Measurements from ENCODE around the gene PTH2R. TPM values are rescaled to one million over a fixed set of nuclear protein-coding genes. Genes with fewer than 3 reads are reported as not detected.

Gene PTH2R
- total and polyA plus RNA-seq, 2 of the 4 experiments (the other 2 are of a cell fraction): under 0.01 TPM; not detected in 1

DNA sequence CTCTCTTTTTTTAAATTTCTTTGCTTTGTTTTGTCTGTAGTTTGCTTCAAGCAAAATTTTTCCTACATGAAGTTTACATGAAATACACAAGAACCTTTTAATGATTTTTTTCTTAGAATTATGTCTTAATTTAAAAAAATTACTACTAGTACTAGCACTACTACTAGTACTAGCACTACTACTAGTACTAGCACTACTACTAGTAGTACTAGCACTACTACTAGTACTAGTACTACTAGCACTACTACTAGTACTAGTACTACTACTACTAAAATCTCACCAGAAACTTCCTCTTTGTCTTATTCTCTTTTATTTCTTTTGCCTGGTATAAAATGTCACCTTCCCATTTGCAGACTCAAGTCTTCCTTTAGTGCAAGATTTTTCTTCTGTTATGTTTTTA lies 71.1 kb downstream of the PTH2R start:
- no peak overlapping the region for H3K4me2 ChIP-seq (ENCODE audit: low read depth, low read length)
- H2BK15ac ChIP-seq (ENCODE audit: low read depth, low read length): no peak overlapping the region
- no peak overlapping the region for H2BK120ac ChIP-seq (ENCODE audit: low read depth, low read length)
- no peak overlapping the region for H4K5ac ChIP-seq (ENCODE audit: low read depth, low read length)
- no peak overlapping the region for H4K8ac ChIP-seq (ENCODE audit: low read depth in 2 of 2, low read length in 2 of 2)
- H4K91ac ChIP-seq (ENCODE audit: insufficient read depth, low read depth, low read length): no peak overlapping the region
- H3K14ac ChIP-seq (replicated peaks; ENCODE audit: low read depth, low read length): no peak overlapping the region
- H3K27ac ChIP-seq (ENCODE audit: insufficient read depth, low read length): no peak overlapping the region
- H3K9me1 ChIP-seq (ENCODE audit: insufficient read depth, low read length): no peaks in the 10 kb centered on the region
- no peaks in the 10 kb centered on the region for H3K79me1 ChIP-seq (ENCODE audit: low read depth in 1 of 2, low read length in 2 of 2)
- H2BK5ac ChIP-seq (ENCODE audit: low read depth, low read length, poor library complexity, severe bottlenecking): no peak overlapping the region
- H3K27me3 ChIP-seq (ENCODE audit: control insufficient read depth, insufficient read depth, low read length): no peaks in the 10 kb centered on the region
- TF ChIP-seq RAD21 (IDR thresholded peaks at IDR 0.05; ENCODE audit: low read length) (no peak), CEBPB (IDR thresholded peaks at IDR 0.05; ENCODE audit: low read depth, low read length) (no peak), RFX5 (IDR thresholded peaks at IDR 0.05; ENCODE audit: low read depth, low read length) (no peak), SMC3 (IDR thresholded peaks at IDR 0.05; ENCODE audit: low read depth, low read length) (no peak), MAFK (IDR thresholded peaks at IDR 0.05; ENCODE audit: low read depth, low read length) (no peak), MXI1 (IDR thresholded peaks at IDR 0.05; ENCODE audit: borderline replicate concordance, low read depth, low read length) (no peak), MAZ (IDR thresholded peaks at IDR 0.05; ENCODE audit: borderline replicate concordance, low read depth, low read length) (no peak), CHD1 (IDR thresholded peaks at IDR 0.05; ENCODE audit: low read depth, low read length) (no peak), NFE2L2 (IDR thresholded peaks at IDR 0.05; ENCODE audit: low read depth, low read length) (no peak), POLR2A (IDR thresholded peaks at IDR 0.05; ENCODE audit: low read depth, low read length) (no peak), BHLHE40 (IDR thresholded peaks at IDR 0.05; ENCODE audit: low read depth, low read length) (no peak), RCOR1 (IDR thresholded peaks at IDR 0.05; ENCODE audit: insufficient replicate concordance, low read length) (no peak), FOS (IDR thresholded peaks at IDR 0.05; ENCODE audit: low read depth, low read length) (no peak)
- TF ChIP-seq, protein P1, sequence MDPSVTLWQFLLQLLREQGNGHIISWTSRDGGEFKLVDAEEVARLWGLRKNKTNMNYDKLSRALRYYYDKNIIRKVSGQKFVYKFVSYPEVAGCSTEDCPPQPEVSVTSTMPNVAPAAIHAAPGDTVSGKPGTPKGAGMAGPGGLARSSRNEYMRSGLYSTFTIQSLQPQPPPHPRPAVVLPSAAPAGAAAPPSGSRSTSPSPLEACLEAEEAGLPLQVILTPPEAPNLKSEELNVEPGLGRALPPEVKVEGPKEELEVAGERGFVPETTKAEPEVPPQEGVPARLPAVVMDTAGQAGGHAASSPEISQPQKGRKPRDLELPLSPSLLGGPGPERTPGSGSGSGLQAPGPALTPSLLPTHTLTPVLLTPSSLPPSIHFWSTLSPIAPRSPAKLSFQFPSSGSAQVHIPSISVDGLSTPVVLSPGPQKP (IDR thresholded peaks at IDR 0.05; ENCODE audit: borderline replicate concordance, low read depth, low read length): no peak
- no peak overlapping the region for H2AK9ac ChIP-seq (replicated peaks; ENCODE audit: low read depth, low read length, poor library complexity)
- no peak overlapping the region for H3K56ac ChIP-seq (ENCODE audit: extremely low read depth, insufficient read depth, low read length)
- H4K20me1 ChIP-seq (ENCODE audit: insufficient read depth, low read length): no peaks in the 10 kb centered on the region
- no TSS peak for BruUV-seq (replicated peaks)
- no peak for ATAC-seq (ENCODE audit: low read depth)
- CTCF ChIA-PET: no interaction called here
- POLR2A ChIA-PET (ENCODE audit: unreplicated experiment): no interaction called here
- no peak overlapping the region for H3K4ac ChIP-seq (ENCODE audit: low read depth, low read length)
- peaks cover 10% of the 10 kb centered on the region for H3K9me3 ChIP-seq (ENCODE audit: control insufficient read depth, insufficient read depth, low read length)
- no peak overlapping the region for H2AK5ac ChIP-seq (ENCODE audit: low read depth, low read length)
- no peak overlapping the region for H3K23ac ChIP-seq (ENCODE audit: low read depth, low read length)
- no peak overlapping the region for H3K18ac ChIP-seq (ENCODE audit: low read depth, low read length)
- dilution Hi-C loops (cut with HindIII; ENCODE audit: low sequenced_read_pairs, unreplicated experiment) (no loop called here), intact Hi-C loops (cut with micrococcal nuclease) (no loop called here), in situ Hi-C loops (cut with MboI; ENCODE audit: low sequenced_read_pairs) (no loop called here)
- no peak overlapping the region for H3K4me3 ChIP-seq (ENCODE audit: insufficient read depth, low read depth, low read length)
- no peak overlapping the region for H3K9ac ChIP-seq (ENCODE audit: low read depth, low read length)
- no peaks in the 10 kb centered on the region for H3K36me3 ChIP-seq (ENCODE audit: control insufficient read depth, insufficient read depth, low read length)
- H2AFZ ChIP-seq (replicated peaks; ENCODE audit: low read length, poor library complexity): no peak overlapping the region
- no peak overlapping the region for H2BK20ac ChIP-seq (ENCODE audit: low read depth, low read length)
- no peak for DNase-seq
- H3K4me1 ChIP-seq (ENCODE audit: control insufficient read depth, insufficient read depth, low read length): no peaks in the 10 kb centered on the region

All from IMR-90 (cell line).